Cardiac muscle cell (in vitro differentiated cells and primary cell): ENCODE results near the gene C4orf36. TPM values are rescaled to one million over a fixed set of nuclear protein-coding genes. Genes with fewer than 3 reads are reported as not detected.

Experiments
- DNase-seq, 2 donors: peaks; one replicate each; pipeline versions ENCODE4 v3.0.0 to v3.0.0-alpha.2; 2010 to 2017; ENCODE audit warnings: low read depth in 1 of 2, low spot score in 1 of 2
- H3K27ac ChIP-seq: fragments of 200-600 bp; sonication (generic); 2 replicates; pipeline ENCODE4 v1.5.1; 2016
- H3K27me3 ChIP-seq: fragments of 200-600 bp; sonication (generic); 2 replicates; pipeline ENCODE4 v1.6.0; 2016; ENCODE audit warnings: control low read depth
- H3K36me3 ChIP-seq: fragments of 200-600 bp; sonication (generic); 2 replicates; pipeline ENCODE4 v1.5.1; 2016; ENCODE audit warnings: control low read depth
- H3K4me1 ChIP-seq: fragments of 200-600 bp; sonication (generic); 2 replicates; pipeline ENCODE4 v1.8.1; 2017; ENCODE audit warnings: low read depth, mild to moderate bottlenecking, mixed run types
- H3K4me3 ChIP-seq: fragments of 200-600 bp; sonication (generic); 2 replicates; pipeline ENCODE4 v1.5.1; 2016; ENCODE audit warnings: mild to moderate bottlenecking
- H3K9me3 ChIP-seq: fragments of 200-600 bp; sonication (generic); 2 replicates; pipeline ENCODE4 v1.5.1; 2017; ENCODE audit warnings: low read depth, mild to moderate bottlenecking, control low read depth
- polyA plus RNA-seq: library from polyadenylated mRNA; unstranded; fragments of >200 nt; fragmentation: Nextera tagmentation; extraction: Ambion mirVana; gene quantifications from 2 replicates; pipeline ENCODE4 v1.2.1, GENCODE V29; 2016
- total RNA-seq: library from RNA; depleted of rRNA; stranded (reverse); fragments of >200 nt; gene quantifications from 2 replicates; pipeline ENCODE4 v1.2.3, GENCODE V29; 2016
- TF ChIP-seq, protein P1 (sequence below): IDR thresholded peaks from 2 replicates; pipeline ENCODE4 v1.5.1; 2012; ENCODE audit warnings: low read depth, mild to moderate bottlenecking, low read length

The C4orf36 gene
- total and polyA plus RNA-seq, 2 experiments from 2014 or later: 0.83 TPM; not detected in 1

DNA sequence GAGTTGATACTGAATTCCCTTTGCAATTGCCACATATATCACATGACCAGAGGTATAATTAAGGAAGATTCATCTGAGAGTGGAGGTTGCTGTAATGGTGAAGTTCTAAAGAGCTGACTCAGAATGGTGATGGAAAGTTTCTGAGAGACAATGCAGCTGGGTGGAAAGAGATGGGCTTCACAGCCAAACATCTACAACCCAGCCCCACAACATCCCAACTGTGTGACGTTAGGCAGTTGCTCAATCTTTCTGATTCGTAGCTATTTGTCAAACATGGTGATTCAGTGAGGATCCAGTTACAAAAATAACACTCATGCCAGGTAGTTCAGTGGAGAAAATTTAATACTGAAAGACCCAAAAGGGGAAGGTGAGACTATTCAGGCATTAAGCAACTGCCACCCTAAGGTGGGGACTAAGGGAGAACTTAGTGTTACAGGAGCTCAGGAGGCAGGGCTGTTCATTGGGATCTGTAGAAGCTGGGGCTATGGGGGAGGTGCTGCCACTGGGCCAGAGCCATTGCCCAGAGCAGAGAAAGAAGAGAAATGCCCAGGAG lies 35.7 kb upstream of the C4orf36 start:
- peak in 1 of 2 donors; percentile 98 for DNase-seq

DNA sequence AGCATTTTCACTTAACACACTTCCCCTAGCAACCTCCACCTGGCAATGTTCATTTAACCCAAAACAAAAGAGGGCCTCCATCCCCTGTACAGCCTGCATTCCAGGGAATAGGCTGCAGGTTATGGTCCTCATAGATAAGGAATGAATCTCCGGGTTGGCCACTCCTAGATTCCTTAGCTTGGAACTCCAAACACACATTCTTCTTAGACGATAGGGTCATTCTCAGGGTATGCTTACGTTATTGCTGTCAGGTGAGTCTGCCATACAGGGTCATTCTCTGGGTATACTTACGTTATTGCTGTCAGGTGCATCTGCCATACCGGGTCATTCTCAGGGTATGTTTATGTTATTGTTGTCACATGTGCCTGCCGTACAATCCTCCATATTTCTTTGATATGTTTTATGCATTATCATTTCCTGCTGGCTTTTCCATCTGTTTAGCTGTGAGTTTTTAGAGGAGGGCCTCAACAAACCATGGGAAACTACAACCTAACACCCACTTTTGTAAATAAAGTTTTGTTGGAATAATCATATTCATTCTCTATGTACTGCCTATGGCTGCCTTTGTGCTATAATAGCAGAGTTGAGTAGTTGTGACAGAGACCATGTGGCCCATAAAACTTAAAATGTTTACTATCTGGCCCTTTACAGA lies 34.3 kb upstream of the C4orf36 start:
- Histone ChIP-seq H3K4me1 (no peaks in the 10 kb centered on the region), H3K4me3 (no peak overlapping the region), H3K36me3 (no peaks in the 10 kb centered on the region), H3K27me3 (no peaks in the 10 kb centered on the region), H3K9me3 (no peaks in the 10 kb centered on the region), H3K27ac (no peak overlapping the region)
- TF ChIP-seq, protein P1, sequence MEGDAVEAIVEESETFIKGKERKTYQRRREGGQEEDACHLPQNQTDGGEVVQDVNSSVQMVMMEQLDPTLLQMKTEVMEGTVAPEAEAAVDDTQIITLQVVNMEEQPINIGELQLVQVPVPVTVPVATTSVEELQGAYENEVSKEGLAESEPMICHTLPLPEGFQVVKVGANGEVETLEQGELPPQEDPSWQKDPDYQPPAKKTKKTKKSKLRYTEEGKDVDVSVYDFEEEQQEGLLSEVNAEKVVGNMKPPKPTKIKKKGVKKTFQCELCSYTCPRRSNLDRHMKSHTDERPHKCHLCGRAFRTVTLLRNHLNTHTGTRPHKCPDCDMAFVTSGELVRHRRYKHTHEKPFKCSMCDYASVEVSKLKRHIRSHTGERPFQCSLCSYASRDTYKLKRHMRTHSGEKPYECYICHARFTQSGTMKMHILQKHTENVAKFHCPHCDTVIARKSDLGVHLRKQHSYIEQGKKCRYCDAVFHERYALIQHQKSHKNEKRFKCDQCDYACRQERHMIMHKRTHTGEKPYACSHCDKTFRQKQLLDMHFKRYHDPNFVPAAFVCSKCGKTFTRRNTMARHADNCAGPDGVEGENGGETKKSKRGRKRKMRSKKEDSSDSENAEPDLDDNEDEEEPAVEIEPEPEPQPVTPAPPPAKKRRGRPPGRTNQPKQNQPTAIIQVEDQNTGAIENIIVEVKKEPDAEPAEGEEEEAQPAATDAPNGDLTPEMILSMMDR: no peak
- no peak for DNase-seq

More for the DNA sequence above, 35.7 kb upstream of the C4orf36 start:
- Histone ChIP-seq H3K9me3 (no peaks in the 10 kb centered on the region), H3K27ac (no peak overlapping the region), H3K4me1 (no peaks in the 10 kb centered on the region), H3K4me3 (no peak overlapping the region), H3K36me3 (no peaks in the 10 kb centered on the region), H3K27me3 (no peaks in the 10 kb centered on the region)
- TF ChIP-seq, protein P1: no peak

DNA sequence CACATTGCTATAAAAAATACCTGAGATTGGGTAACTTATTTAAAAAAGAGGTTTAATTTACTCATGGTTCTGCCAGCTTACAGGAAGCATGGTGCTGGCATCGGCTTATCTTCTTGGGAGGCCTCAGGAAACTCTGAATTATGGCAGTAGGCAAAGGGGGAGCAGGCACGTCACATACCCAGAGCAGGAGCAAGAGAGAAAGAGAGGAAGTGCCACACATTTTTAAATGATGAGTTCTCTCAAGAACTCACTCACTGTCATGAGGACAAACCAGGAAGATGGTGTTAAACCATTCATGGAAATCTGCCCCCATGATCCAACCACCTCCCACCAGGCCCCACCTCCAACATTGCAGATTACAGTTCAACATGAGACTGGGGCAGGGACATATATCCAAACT lies 32.6 kb upstream of the C4orf36 start:
- Histone ChIP-seq H3K27ac (no peak overlapping the region), H3K27me3 (no peaks in the 10 kb centered on the region), H3K4me1 (no peaks in the 10 kb centered on the region), H3K9me3 (no peaks in the 10 kb centered on the region), H3K4me3 (no peak overlapping the region), H3K36me3 (no peaks in the 10 kb centered on the region)
- TF ChIP-seq, protein P1: no peak
- peak in 1 of 2 donors; percentile 83 for DNase-seq

DNA sequence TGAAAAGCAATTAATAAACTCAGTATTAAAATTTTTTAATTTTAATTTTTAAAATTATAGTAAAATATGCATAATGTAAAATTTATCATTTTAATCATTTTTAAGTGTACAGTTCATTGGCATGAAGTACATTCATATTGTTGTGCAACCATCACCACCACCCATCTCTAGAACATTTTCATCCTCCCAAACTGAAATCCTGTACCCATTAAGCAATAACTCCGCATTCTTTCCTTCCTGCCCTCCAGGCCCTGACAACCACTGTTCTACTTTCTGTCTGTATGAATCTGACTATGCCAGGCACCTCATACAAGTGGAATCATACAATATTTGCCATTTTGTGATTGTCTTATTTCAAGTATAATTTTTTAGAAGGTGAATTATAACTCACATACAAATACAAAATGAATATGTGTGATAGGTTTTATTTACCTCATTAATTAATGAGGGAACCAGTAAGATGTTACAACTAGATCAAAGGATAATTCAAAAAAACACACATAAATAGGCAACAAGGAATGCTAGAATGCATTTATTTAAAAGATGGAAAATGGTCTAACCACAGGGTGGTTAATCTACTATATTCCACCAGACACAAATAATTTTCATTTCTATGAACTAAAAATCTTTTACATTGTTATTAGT lies 29.5 kb upstream of the C4orf36 start:
- H3K9me3 ChIP-seq: no peaks in the 10 kb centered on the region
- no peaks in the 10 kb centered on the region for H3K4me1 ChIP-seq
- TF ChIP-seq, protein P1: no peak
- H3K36me3 ChIP-seq: no peaks in the 10 kb centered on the region
- H3K27ac ChIP-seq: no peak overlapping the region
- peak in 1 of 2 donors; percentile 69 for DNase-seq
- H3K27me3 ChIP-seq: no peaks in the 10 kb centered on the region
- H3K4me3 ChIP-seq: no peak overlapping the region

DNA sequence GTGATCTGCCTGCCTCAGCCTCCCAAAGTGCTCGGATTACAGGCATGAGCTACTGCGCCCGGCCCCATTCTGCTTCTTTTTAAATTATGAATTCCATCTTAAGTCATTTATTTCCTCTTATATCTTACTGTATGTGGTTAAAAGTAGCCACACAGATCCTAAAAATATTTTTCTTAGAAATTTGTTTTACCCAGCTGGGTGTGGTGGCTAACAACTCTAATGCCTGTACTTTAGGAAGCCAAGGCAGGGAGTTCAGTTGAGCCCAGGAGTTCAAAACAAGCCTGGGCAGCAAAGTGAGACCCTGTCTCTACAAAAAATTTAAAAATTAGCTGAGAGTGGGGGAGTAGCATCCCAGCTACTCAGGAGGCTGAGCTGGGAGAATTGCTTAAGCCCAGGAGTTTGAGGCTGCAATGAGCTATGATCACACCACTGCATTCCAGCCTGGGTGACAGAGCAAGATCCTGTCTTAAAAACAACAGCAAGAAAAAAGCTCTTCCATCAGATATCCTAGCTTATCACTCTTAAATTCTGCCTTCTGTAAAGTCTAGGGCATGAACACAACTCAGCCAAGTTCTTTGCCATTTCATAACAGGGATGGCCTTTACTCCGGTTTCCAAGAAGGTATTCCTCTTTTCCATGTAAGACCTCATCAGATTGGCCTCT lies 27.5 kb upstream of the C4orf36 start:
- H3K9me3 ChIP-seq: no peaks in the 10 kb centered on the region
- H3K27ac ChIP-seq: no peak overlapping the region
- TF ChIP-seq, protein P1: no peak
- no peaks in the 10 kb centered on the region for H3K4me1 ChIP-seq
- H3K27me3 ChIP-seq: no peaks in the 10 kb centered on the region
- DNase-seq: peak in 1 of 2 donors; percentile 50
- H3K4me3 ChIP-seq: no peak overlapping the region
- H3K36me3 ChIP-seq: no peaks in the 10 kb centered on the region
